ENCODE results near the gene ASB1.

ASB1 gene

DNA sequence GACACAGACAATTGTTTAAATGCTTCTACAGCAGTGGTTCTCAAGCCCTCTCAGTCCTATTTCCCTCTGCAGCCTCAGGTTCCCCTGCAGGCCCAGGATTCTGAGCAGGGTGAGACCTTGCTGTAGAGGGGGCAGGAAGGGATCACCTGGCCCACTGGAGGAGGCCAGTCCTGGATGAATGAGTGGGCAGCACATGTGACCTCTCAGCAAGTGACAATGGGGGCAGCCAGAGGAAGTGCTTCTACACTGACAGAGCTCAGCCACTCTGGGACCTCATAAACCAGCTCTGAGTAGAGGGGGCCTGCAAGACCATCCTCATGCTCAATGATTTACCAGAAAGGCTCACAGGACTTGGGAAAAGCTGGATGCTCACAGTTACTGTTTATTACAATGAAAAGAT is 63.2 kb downstream of the ASB1 start:
- no peaks in the 10 kb centered on the region for H3K79me2 ChIP-seq (ENCODE audit: insufficient read depth, low read length)
- no peak overlapping the region for H3K4me2 ChIP-seq (ENCODE audit: low read length)
- no peaks in the 10 kb centered on the region; the same call in 1 of the 2 replicates for H3K36me3 ChIP-seq (ENCODE audit: insufficient read depth, low read length)
- H3K27me3 ChIP-seq (ENCODE audit: insufficient read depth, low read length), result no peaks in the 10 kb centered on the region
- no peaks in the 10 kb centered on the region for H3F3A ChIP-seq (ENCODE audit: insufficient read depth, low read length)
- peaks cover 36% of the 10 kb centered on the region for H3K4me1 ChIP-seq (ENCODE audit: insufficient read depth, low read length, severe bottlenecking)
- H3K9ac ChIP-seq (ENCODE audit: low read length), result no peak overlapping the region
- no peak overlapping the region for H3K27ac ChIP-seq (ENCODE audit: low read depth, low read length, poor library complexity, severe bottlenecking)
- no peaks in the 10 kb centered on the region for H3K9me2 ChIP-seq (ENCODE audit: low read depth, low read length)
- no peaks in the 10 kb centered on the region for H3K9me3 ChIP-seq (ENCODE audit: low read length)
- no peak overlapping the region for H3K4me3 ChIP-seq (ENCODE audit: low read depth, low read length, poor library complexity, severe bottlenecking)
- TF ChIP-seq, protein P1, sequence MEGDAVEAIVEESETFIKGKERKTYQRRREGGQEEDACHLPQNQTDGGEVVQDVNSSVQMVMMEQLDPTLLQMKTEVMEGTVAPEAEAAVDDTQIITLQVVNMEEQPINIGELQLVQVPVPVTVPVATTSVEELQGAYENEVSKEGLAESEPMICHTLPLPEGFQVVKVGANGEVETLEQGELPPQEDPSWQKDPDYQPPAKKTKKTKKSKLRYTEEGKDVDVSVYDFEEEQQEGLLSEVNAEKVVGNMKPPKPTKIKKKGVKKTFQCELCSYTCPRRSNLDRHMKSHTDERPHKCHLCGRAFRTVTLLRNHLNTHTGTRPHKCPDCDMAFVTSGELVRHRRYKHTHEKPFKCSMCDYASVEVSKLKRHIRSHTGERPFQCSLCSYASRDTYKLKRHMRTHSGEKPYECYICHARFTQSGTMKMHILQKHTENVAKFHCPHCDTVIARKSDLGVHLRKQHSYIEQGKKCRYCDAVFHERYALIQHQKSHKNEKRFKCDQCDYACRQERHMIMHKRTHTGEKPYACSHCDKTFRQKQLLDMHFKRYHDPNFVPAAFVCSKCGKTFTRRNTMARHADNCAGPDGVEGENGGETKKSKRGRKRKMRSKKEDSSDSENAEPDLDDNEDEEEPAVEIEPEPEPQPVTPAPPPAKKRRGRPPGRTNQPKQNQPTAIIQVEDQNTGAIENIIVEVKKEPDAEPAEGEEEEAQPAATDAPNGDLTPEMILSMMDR (IDR thresholded peaks at IDR 0.05; ENCODE audit: low read length), result no peak
- TF ChIP-seq EZH2 (IDR thresholded peaks at IDR 0.05; ENCODE audit: borderline replicate concordance, low read length), result no peak
- no peak overlapping the region for H2AFZ ChIP-seq (ENCODE audit: low read length)
- H4K20me1 ChIP-seq (ENCODE audit: insufficient read depth, low read length), result no peaks in the 10 kb centered on the region

DNA sequence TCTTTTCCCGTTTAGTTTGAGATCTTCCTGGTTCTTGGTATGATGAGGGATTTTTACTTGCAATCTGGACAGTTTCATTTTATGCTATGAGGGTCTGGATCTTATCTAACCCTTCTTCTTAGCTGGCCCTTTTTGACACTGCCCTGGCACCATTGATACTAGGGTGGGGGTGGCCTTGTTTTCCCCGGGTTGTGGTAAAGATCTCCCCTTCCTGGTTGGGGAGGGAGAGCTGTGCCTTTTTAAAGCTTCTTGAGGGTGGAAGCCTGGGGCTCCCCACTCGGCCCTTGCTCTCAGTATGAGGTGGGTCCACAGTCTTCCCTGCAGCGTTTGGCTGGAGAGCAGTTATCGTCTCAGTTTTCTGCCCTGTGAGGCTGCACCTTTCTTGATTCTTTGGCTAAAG is 66.1 kb downstream of the ASB1 start:
- Histone ChIP-seq H2AFZ (ENCODE audit: low read length) (peak overlapping the region; percentile 16; the same call in 1 of the 2 replicates), H3K9me2 (ENCODE audit: low read depth, low read length) (no peaks in the 10 kb centered on the region), H3F3A (ENCODE audit: insufficient read depth, low read length) (no peaks in the 10 kb centered on the region), H3K27ac (ENCODE audit: low read depth, low read length, poor library complexity, severe bottlenecking) (peak overlapping the region; percentile 86), H3K4me2 (ENCODE audit: low read length) (peak overlapping the region; percentile 58; the same call in 1 of the 2 replicates), H3K9ac (ENCODE audit: low read length) (peak overlapping the region; percentile 12; the same call in 1 of the 2 replicates), H3K36me3 (ENCODE audit: insufficient read depth, low read length) (no peaks in the 10 kb centered on the region; the same call in 1 of the 2 replicates), H3K27me3 (ENCODE audit: insufficient read depth, low read length) (no peaks in the 10 kb centered on the region), H3K4me3 (ENCODE audit: low read depth, low read length, poor library complexity, severe bottlenecking) (no peak overlapping the region), H4K20me1 (ENCODE audit: insufficient read depth, low read length) (no peaks in the 10 kb centered on the region), H3K9me3 (ENCODE audit: low read length) (no peaks in the 10 kb centered on the region), H3K79me2 (ENCODE audit: insufficient read depth, low read length) (no peaks in the 10 kb centered on the region), H3K4me1 (ENCODE audit: insufficient read depth, low read length, severe bottlenecking) (peaks cover 36% of the 10 kb centered on the region)
- TF ChIP-seq, protein P1 (IDR thresholded peaks at IDR 0.05; ENCODE audit: low read length), result no peak
- no peak for TF ChIP-seq EZH2 (IDR thresholded peaks at IDR 0.05; ENCODE audit: borderline replicate concordance, low read length)

DNA sequence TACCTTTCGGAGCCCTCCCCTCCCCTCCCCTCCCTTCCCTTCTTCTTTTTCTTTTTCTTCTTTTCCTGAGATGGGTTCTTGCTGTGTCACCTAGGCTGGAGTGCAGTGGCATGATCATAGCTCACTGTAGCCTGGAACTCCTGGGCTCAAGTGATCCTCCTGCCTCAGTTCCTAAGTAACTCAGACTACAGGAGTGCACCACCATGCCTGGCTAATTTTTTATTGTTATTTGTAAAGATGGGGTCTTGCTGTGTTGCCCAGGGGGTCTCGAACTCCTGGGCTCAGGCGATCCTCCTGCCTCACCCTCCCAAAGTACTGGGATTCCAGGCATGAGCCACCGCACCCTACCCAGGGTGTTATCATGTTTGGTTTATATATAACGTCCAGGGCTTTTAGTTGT is 66.7 kb downstream of the ASB1 start:
- Histone ChIP-seq H3K27me3 (ENCODE audit: insufficient read depth, low read length) (no peaks in the 10 kb centered on the region), H2AFZ (ENCODE audit: low read length) (no peak overlapping the region), H3K4me3 (ENCODE audit: low read depth, low read length, poor library complexity, severe bottlenecking) (peak overlapping the region; percentile 18), H3K27ac (ENCODE audit: low read depth, low read length, poor library complexity, severe bottlenecking) (peak overlapping the region; percentile 86), H3K9me3 (ENCODE audit: low read length) (no peaks in the 10 kb centered on the region), H3F3A (ENCODE audit: insufficient read depth, low read length) (no peaks in the 10 kb centered on the region), H3K36me3 (ENCODE audit: insufficient read depth, low read length) (no peaks in the 10 kb centered on the region; the same call in 1 of the 2 replicates), H3K4me1 (ENCODE audit: insufficient read depth, low read length, severe bottlenecking) (peaks cover 36% of the 10 kb centered on the region), H3K9me2 (ENCODE audit: low read depth, low read length) (no peaks in the 10 kb centered on the region), H3K9ac (ENCODE audit: low read length) (peak overlapping the region; percentile 29; the same call in 1 of the 2 replicates), H3K4me2 (ENCODE audit: low read length) (peak overlapping the region; percentile 58), H3K79me2 (ENCODE audit: insufficient read depth, low read length) (no peaks in the 10 kb centered on the region), H4K20me1 (ENCODE audit: insufficient read depth, low read length) (no peaks in the 10 kb centered on the region)
- TF ChIP-seq EZH2 (IDR thresholded peaks at IDR 0.05; ENCODE audit: borderline replicate concordance, low read length), result no peak
- TF ChIP-seq, protein P1 (IDR thresholded peaks at IDR 0.05; ENCODE audit: low read length), result no peak

All from OCI-LY1 (cell line).